ENCODE results near the gene SLC39A11. TPM values are rescaled to one million over a fixed set of nuclear protein-coding genes. Genes with fewer than 3 reads are reported as not detected.

Gene SLC39A11
- total RNA-seq, 3 donors from 2014 or later, result 31.6 to 71.6 (median 51.6) TPM

DNA sequence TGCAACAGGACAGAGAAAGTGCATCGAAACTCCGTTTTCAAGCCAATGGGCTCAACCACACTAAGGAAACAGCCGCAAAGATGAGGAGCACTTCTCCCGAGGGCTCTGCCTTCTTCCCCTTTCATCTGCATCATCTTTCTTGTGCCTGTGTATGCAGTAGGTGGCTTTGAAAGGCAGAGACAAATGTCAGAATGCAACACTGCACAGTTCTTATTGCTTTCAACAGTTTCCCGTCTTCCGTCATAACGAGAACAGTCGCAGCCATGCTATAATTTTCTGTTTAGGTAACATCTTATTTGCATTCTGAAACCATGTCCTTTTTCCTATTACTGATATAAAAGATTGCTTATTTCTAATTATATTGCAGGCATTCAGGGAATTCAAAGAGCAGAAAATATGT lies 205.2 kb downstream of the SLC39A11 start:
- no peak for ATAC-seq
- TF ChIP-seq CTCF (IDR thresholded peaks at IDR 0.05), result no peak
- H3K4me1 ChIP-seq (ENCODE audit: low read depth), result no peaks in the 10 kb centered on the region
- H3K4me3 ChIP-seq, result no peak overlapping the region
- H3K9me3 ChIP-seq, result no peaks in the 10 kb centered on the region
- DNase-seq, result no peak
- intact Hi-C loops (cut with DNase I, micrococcal nuclease), result no loop called here
- no peaks in the 10 kb centered on the region for H3K36me3 ChIP-seq (ENCODE audit: low read depth)

- no peaks in the 10 kb centered on the region for H3K9me3 ChIP-seq
- no peak for ATAC-seq
- H3K4me3 ChIP-seq, result no peak overlapping the region
- H3K4me1 ChIP-seq (ENCODE audit: low read depth), result no peaks in the 10 kb centered on the region
- intact Hi-C loops (cut with DNase I, micrococcal nuclease), result no loop called here
- H3K36me3 ChIP-seq (ENCODE audit: low read depth), result no peaks in the 10 kb centered on the region
- DNase-seq, result no peak
- no peak for TF ChIP-seq CTCF (IDR thresholded peaks at IDR 0.05)
Measured at GRCh38 chr17:72886622-72887021, 205.9 kb downstream of the SLC39A11 start.

- no peak for TF ChIP-seq CTCF (IDR thresholded peaks at IDR 0.05)
- ATAC-seq, result no peak
Measured at GRCh38 chr17:72884066-72884465, 208.4 kb downstream of the SLC39A11 start.

DNA sequence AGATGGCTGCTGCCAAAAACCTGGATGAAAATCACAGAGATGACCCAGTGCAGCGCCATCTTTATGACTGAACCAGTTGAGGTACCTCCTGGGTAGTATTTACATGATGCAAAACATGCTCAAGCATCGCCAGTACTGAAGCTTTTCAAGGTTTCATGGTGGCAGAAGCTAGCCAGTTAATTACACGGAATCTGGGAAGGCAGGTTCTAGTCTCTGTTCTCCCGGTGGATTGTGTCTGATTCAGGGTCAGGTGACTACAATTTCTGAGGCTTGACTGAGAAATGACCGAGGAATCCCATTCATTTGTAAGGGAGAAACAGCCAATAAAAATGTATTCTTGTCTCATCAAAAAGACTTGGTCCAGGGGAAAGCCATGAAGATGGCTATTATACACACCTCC lies 209.1 kb downstream of the SLC39A11 start:
- DNase-seq, result no peak
- TF ChIP-seq CTCF (IDR thresholded peaks at IDR 0.05), result no peak
- H3K36me3 ChIP-seq (ENCODE audit: low read depth), result no peaks in the 10 kb centered on the region
- H3K9me3 ChIP-seq, result peaks cover 25% of the 10 kb centered on the region
- no peak overlapping the region for H3K4me3 ChIP-seq
- H3K4me1 ChIP-seq (ENCODE audit: low read depth), result no peaks in the 10 kb centered on the region
- intact Hi-C loops (cut with DNase I, micrococcal nuclease), result no loop called here
- ATAC-seq, result no peak

More at GRCh38 chr17:72884066-72884465, 208.4 kb downstream of the SLC39A11 start:
- no peak overlapping the region for H3K4me3 ChIP-seq
- intact Hi-C loops (cut with DNase I, micrococcal nuclease), result no loop called here
- H3K9me3 ChIP-seq, result peaks cover 20% of the 10 kb centered on the region
- DNase-seq, result no peak
- no peaks in the 10 kb centered on the region for H3K4me1 ChIP-seq (ENCODE audit: low read depth)
- H3K36me3 ChIP-seq (ENCODE audit: low read depth), result no peaks in the 10 kb centered on the region

GRCh38 chr17:72882426-72882825 lies 210.1 kb downstream of the SLC39A11 start:
- ATAC-seq, result no peak

More at GRCh38 chr17:72882426-72882825, 210.1 kb downstream of the SLC39A11 start:
- Histone ChIP-seq H3K9me3 (peaks cover 29% of the 10 kb centered on the region), H3K36me3 (ENCODE audit: low read depth) (no peaks in the 10 kb centered on the region), H3K4me3 (no peak overlapping the region), H3K4me1 (ENCODE audit: low read depth) (no peaks in the 10 kb centered on the region)
- intact Hi-C loops (cut with DNase I, micrococcal nuclease), result no loop called here
- no peak for DNase-seq
- no peak for TF ChIP-seq CTCF (IDR thresholded peaks at IDR 0.05)
